Sigmoid colon (tissue), 7 donors: ENCODE results near the gene XIRP2. TPM values are rescaled to one million over a fixed set of nuclear protein-coding genes. Genes with fewer than 3 reads are reported as not detected.

Source experiments
- DNase-seq: peaks from one replicate; pipeline ENCODE4 v3.0.0-alpha.2; 2019
- H3K27ac ChIP-seq, 4 donors: fragments of 200-600 bp; sonication (generic); one replicate each; pipeline ENCODE4 v1.5.1; 2016 to 2019; ENCODE audit warnings: mild to moderate bottlenecking in 1 of 4
- H3K27me3 ChIP-seq, 3 donors: fragments of 200-600 bp; sonication (generic); one replicate each; pipeline ENCODE4 v1.5.1; 2019; ENCODE audit warnings: mild to moderate bottlenecking in 1 of 3
- H3K36me3 ChIP-seq, 4 donors: fragments of 200-600 bp; sonication (generic); one replicate each; pipeline ENCODE4 v1.5.1; 2016 to 2019
- H3K4me1 ChIP-seq, 4 donors: fragments of 200-600 bp; sonication (generic); one replicate each; pipeline ENCODE4 v1.5.1; 2017 to 2019
- H3K4me3 ChIP-seq, 4 donors: fragments of 200-600 bp; sonication (generic); one replicate each; pipeline ENCODE4 v1.5.1; 2017 to 2019; ENCODE audit warnings: mild to moderate bottlenecking in 2 of 4, moderate library complexity in 1 of 4
- H3K9me3 ChIP-seq, 4 donors: fragments of 200-600 bp in 3 of 4; sonication (generic) in 3 of 4; one replicate each; pipeline versions ENCODE4 v1.5.1 to v1.6.1; 2013 to 2019
- CTCF ChIP-seq, 4 experiments: fragments of 450-650 bp in 3 of 4; fragments of 200-600 bp in 1 of 4; IDR thresholded peaks; one replicate each; pipeline ENCODE4 v1.5.1; 2016 to 2019; ENCODE audit warnings: antibody characterized with exemption in 4 of 4, mild to moderate bottlenecking in 3 of 4, moderate library complexity in 2 of 4
- EP300 ChIP-seq, 4 donors: sonication (generic); formaldehyde crosslinking; IDR thresholded peaks; one replicate each; pipeline ENCODE4 v1.6.1; 2017; ENCODE audit warnings: antibody characterized with exemption in 4 of 4
- POLR2A ChIP-seq, 2 donors: fragments of 450-650 bp; IDR thresholded peaks; one replicate each; pipeline ENCODE4 v1.6.1; 2016; ENCODE audit warnings: antibody characterized with exemption in 2 of 2, mild to moderate bottlenecking in 2 of 2, moderate library complexity in 2 of 2
- POLR2AphosphoS5 ChIP-seq, 4 donors: sonication (generic); formaldehyde crosslinking; IDR thresholded peaks; one replicate each; pipeline ENCODE4 v1.6.1; 2017; ENCODE audit warnings: antibody characterized with exemption in 4 of 4
- WGBS, 2 donors: extraction: QIAGEN DNeasy Blood & Tissue Kit; methylation state at CpG; one replicate each; pipeline ENCODE4 v1.1.7; 2013; 5-methylcytosine and 5-hydroxymethylcytosine counted together
- intact Hi-C: fragments of 100-400 bp; cut with DNase I; formaldehyde crosslinking; loops from one replicate; pipeline ENCODE4 v1.15.1; 2023
- polyA plus RNA-seq, 3 donors: library from polyadenylated mRNA; stranded (reverse); fragments of 200-250 nt; gene quantifications; one replicate each; pipeline ENCODE4 v1.2.3, GENCODE V29; 2013
- total RNA-seq, 4 donors: library from RNA; depleted of rRNA; stranded (reverse); fragments of >200 nt; gene quantifications; one replicate each; pipeline ENCODE4 v1.1.0, GENCODE V29; 2016
- donor health status: healthy with polysubstance abuse.
- donor health status: Bipolar disorder and iron deficiency.
- donor health status: healthy.

Gene XIRP2
- total and polyA plus RNA-seq, 7 donors, result under 0.01 to 1.8 (median 0.20) TPM; not detected in 3

GRCh38 chr2:167122389-167122788 is 234.1 kb downstream of the XIRP2 start:
- 57 to 65% methylated on average over 2 of the region's 2 CpGs for WGBS, 2 donors
- Histone ChIP-seq H3K4me1 (no peaks in the 10 kb centered on the region), H3K4me3 (no peak overlapping the region), H3K36me3 (no peaks in the 10 kb centered on the region), H3K27ac (no peak overlapping the region), H3K27me3 (no peaks in the 10 kb centered on the region), H3K9me3 (no peaks in the 10 kb centered on the region)
- no peak for DNase-seq
- intact Hi-C loops, result no loop called here
- TF ChIP-seq CTCF (IDR thresholded peaks at IDR 0.05) (no peak), POLR2A (IDR thresholded peaks at IDR 0.05) (no peak), EP300 (IDR thresholded peaks at IDR 0.05) (no peak), POLR2AphosphoS5 (IDR thresholded peaks at IDR 0.05) (no peak)

GRCh38 chr2:167126165-167126564 is 237.9 kb downstream of the XIRP2 start:
- Histone ChIP-seq H3K36me3 (no peaks in the 10 kb centered on the region), H3K4me3 (no peak overlapping the region), H3K4me1 (no peaks in the 10 kb centered on the region), H3K27ac (no peak overlapping the region), H3K27me3 (no peaks in the 10 kb centered on the region), H3K9me3 (no peaks in the 10 kb centered on the region)
- 76 to 88% methylated on average over 3 of the region's 3 CpGs for WGBS, 2 donors
- DNase-seq, result no peak
- intact Hi-C loops, result no loop called here
- TF ChIP-seq EP300 (IDR thresholded peaks at IDR 0.05) (no peak), POLR2AphosphoS5 (IDR thresholded peaks at IDR 0.05) (no peak), POLR2A (IDR thresholded peaks at IDR 0.05) (no peak), CTCF (IDR thresholded peaks at IDR 0.05) (no peak)

- intact Hi-C loops, result no loop called here
- TF ChIP-seq POLR2AphosphoS5 (IDR thresholded peaks at IDR 0.05) (no peak), CTCF (IDR thresholded peaks at IDR 0.05) (no peak), POLR2A (IDR thresholded peaks at IDR 0.05) (no peak), EP300 (IDR thresholded peaks at IDR 0.05) (no peak)
- WGBS, 2 donors, result 5 to 11% methylated on average over 1 of the region's 1 CpG
- DNase-seq, result no peak
- Histone ChIP-seq H3K9me3 (no peaks in the 10 kb centered on the region), H3K4me3 (no peak overlapping the region), H3K4me1 (no peaks in the 10 kb centered on the region), H3K27me3 (no peaks in the 10 kb centered on the region), H3K27ac (no peak overlapping the region), H3K36me3 (no peaks in the 10 kb centered on the region)
These were observed 238.9 kb downstream of the XIRP2 start for GRCh38 chr2:167127135-167127534.

- Histone ChIP-seq H3K27ac (no peak overlapping the region), H3K9me3 (no peaks in the 10 kb centered on the region), H3K4me3 (no peak overlapping the region), H3K4me1 (no peaks in the 10 kb centered on the region), H3K27me3 (no peaks in the 10 kb centered on the region), H3K36me3 (no peaks in the 10 kb centered on the region)
- no peak for DNase-seq
- WGBS, 2 donors, result 94 to 96% methylated on average over 9 of the region's 9 CpGs
- no peak for TF ChIP-seq POLR2A (IDR thresholded peaks at IDR 0.05)
- TF ChIP-seq EP300 (IDR thresholded peaks at IDR 0.05), result no peak
- no peak for TF ChIP-seq CTCF (IDR thresholded peaks at IDR 0.05)
- no peak for TF ChIP-seq POLR2AphosphoS5 (IDR thresholded peaks at IDR 0.05)
- intact Hi-C loops, result no loop called here
These were observed 239.8 kb downstream of the XIRP2 start for GRCh38 chr2:167128130-167128529.

- Histone ChIP-seq H3K4me3 (no peak overlapping the region), H3K4me1 (no peaks in the 10 kb centered on the region), H3K36me3 (no peaks in the 10 kb centered on the region), H3K27ac (no peak overlapping the region), H3K9me3 (no peaks in the 10 kb centered on the region), H3K27me3 (no peaks in the 10 kb centered on the region)
- TF ChIP-seq CTCF (IDR thresholded peaks at IDR 0.05), result no peak
- TF ChIP-seq EP300 (IDR thresholded peaks at IDR 0.05), result no peak
- TF ChIP-seq POLR2AphosphoS5 (IDR thresholded peaks at IDR 0.05), result no peak
- TF ChIP-seq POLR2A (IDR thresholded peaks at IDR 0.05), result no peak
- 94% methylated on average over 1 of the region's 1 CpG for WGBS, 2 donors
- intact Hi-C loops, result no loop called here
- no peak for DNase-seq
These were observed 243.8 kb downstream of the XIRP2 start for GRCh38 chr2:167132066-167132465.
